Ascending aorta (tissue), 2 donors: ENCODE data around the gene COX7B2. TPM values are rescaled to one million over a fixed set of nuclear protein-coding genes. Genes with fewer than 3 reads are reported as not detected.

Experiments used
- DNase-seq, 2 donors: peaks; one replicate each; pipeline ENCODE4 v3.0.0-alpha.2; 2019; ENCODE audit warnings: low spot score in 2 of 2
- H3K27ac ChIP-seq, 2 donors: fragments of 200-600 bp; sonication (generic); one replicate each; pipeline ENCODE4 v1.5.1; 2016 to 2017; ENCODE audit warnings: mild to moderate bottlenecking in 1 of 2
- H3K27me3 ChIP-seq: fragments of 200-600 bp; sonication (generic); one replicate; pipeline ENCODE4 v1.5.1; 2017
- H3K36me3 ChIP-seq, 2 donors: fragments of 200-600 bp; sonication (generic); one replicate each; pipeline ENCODE4 v1.5.1; 2016
- H3K4me1 ChIP-seq, 2 donors: fragments of 200-600 bp; sonication (generic); one replicate each; pipeline ENCODE4 v1.5.1; 2016 to 2017; ENCODE audit warnings: mild to moderate bottlenecking in 1 of 2
- H3K4me3 ChIP-seq, 2 donors: fragments of 200-600 bp; sonication (generic); one replicate each; pipeline ENCODE4 v1.5.1; 2016 to 2017; ENCODE audit warnings: mild to moderate bottlenecking in 1 of 2
- H3K9me3 ChIP-seq, 2 donors: fragments of 200-600 bp; sonication (generic); one replicate each; pipeline ENCODE4 v1.5.1; 2016
- CTCF ChIP-seq, 3 experiments: fragments of 200-600 bp in 2 of 3; fragments of 450-650 bp in 1 of 3; sonication (generic) in 2 of 3; IDR thresholded peaks; one replicate each; pipeline ENCODE4 v1.5.1; 2016 to 2019; ENCODE audit warnings: antibody characterized with exemption in 3 of 3, mild to moderate bottlenecking in 1 of 3, moderate library complexity in 1 of 3
- intact Hi-C: fragments of 100-400 bp; cut with DNase I; formaldehyde crosslinking; loops from one replicate; pipeline ENCODE4 v1.15.1; 2023
- total RNA-seq: library from RNA; depleted of rRNA; stranded (reverse); fragments of >200 nt; gene quantifications from one replicate; pipeline ENCODE4 v1.1.0, GENCODE V29; 2016

The COX7B2 gene
- total RNA-seq, 1 donor from 2014 or later: not detected

DNA sequence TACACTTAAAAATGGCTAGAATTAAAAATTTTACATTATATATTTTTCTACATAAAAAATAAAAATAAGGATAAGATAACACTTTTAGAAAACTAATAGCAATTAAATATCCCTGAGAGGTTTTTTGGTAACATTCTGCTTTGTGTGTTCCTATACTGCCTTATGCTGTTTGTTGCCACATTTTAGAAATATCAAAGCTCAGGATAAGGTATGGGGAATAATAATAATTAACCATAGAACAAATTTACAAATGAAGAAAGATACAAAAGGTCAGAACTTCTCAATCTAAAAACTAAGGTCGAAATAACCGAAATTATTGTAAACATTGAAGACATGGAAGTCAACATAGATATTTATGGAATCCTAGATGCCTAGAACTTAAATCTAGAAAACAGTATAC is 71.4 kb downstream of the COX7B2 start:
- Histone ChIP-seq H3K4me3 (no peak overlapping the region), H3K4me1 (no peaks in the 10 kb centered on the region), H3K9me3 (no peaks in the 10 kb centered on the region), H3K27me3 (no peaks in the 10 kb centered on the region), H3K36me3 (no peaks in the 10 kb centered on the region), H3K27ac (no peak overlapping the region)
- intact Hi-C loops: no loop called here
- TF ChIP-seq CTCF (IDR thresholded peaks at IDR 0.05): no peak
- DNase-seq: no peak

GRCh38 chr4:46836584-46836983 is 72.5 kb downstream of the COX7B2 start:
- Histone ChIP-seq H3K27ac (no peak overlapping the region), H3K36me3 (no peaks in the 10 kb centered on the region), H3K4me1 (no peaks in the 10 kb centered on the region), H3K9me3 (no peaks in the 10 kb centered on the region), H3K4me3 (no peak overlapping the region), H3K27me3 (no peaks in the 10 kb centered on the region)
- no peak for DNase-seq
- intact Hi-C loops: no loop called here
- no peak for TF ChIP-seq CTCF (IDR thresholded peaks at IDR 0.05)

- Histone ChIP-seq H3K9me3 (no peaks in the 10 kb centered on the region), H3K27ac (no peak overlapping the region), H3K36me3 (no peaks in the 10 kb centered on the region), H3K4me1 (no peaks in the 10 kb centered on the region), H3K27me3 (no peaks in the 10 kb centered on the region), H3K4me3 (no peak overlapping the region)
- no peak for TF ChIP-seq CTCF (IDR thresholded peaks at IDR 0.05)
- intact Hi-C loops: no loop called here
- DNase-seq: no peak
These were observed 78.0 kb downstream of the COX7B2 start for GRCh38 chr4:46830971-46831454.

DNA sequence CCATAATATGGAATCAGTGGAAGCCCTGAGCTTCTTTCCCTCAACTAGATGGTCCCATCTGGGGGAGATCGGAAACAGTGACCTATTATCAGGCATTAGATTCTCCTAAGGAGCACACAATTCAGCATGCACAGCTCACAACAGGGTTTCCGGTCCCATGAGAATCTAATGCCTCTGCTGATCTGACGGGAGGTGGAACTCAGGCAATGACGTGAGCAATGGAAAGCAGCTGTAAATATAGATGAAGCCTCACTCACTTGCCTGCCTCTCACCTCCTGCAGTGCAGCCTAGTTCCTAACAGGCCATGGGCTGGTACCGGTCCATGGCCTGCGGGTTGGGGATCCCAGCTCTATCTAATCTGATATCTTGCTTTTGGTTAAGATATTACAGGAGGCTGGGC is 88.9 kb downstream of the COX7B2 start:
- no peak for DNase-seq
- no peak for TF ChIP-seq CTCF (IDR thresholded peaks at IDR 0.05)
- Histone ChIP-seq H3K4me1 (no peaks in the 10 kb centered on the region), H3K9me3 (peaks cover 0 to 5% of the 10 kb centered on the region in 2 donors), H3K36me3 (no peaks in the 10 kb centered on the region), H3K27me3 (no peaks in the 10 kb centered on the region), H3K27ac (no peak overlapping the region), H3K4me3 (no peak overlapping the region)
- intact Hi-C loops: no loop called here

- no peak for DNase-seq
These were observed 90.0 kb downstream of the COX7B2 start for GRCh38 chr4:46819095-46819494.

More at GRCh38 chr4:46819095-46819494, 90.0 kb downstream of the COX7B2 start:
- TF ChIP-seq CTCF (IDR thresholded peaks at IDR 0.05): no peak
- intact Hi-C loops: no loop called here
- Histone ChIP-seq H3K36me3 (no peaks in the 10 kb centered on the region), H3K27ac (no peak overlapping the region), H3K4me3 (no peak overlapping the region), H3K9me3 (no peaks in the 10 kb centered on the region), H3K27me3 (no peaks in the 10 kb centered on the region), H3K4me1 (no peaks in the 10 kb centered on the region)
